Skeletal muscle tissue (tissue), 4 donors: ENCODE data around the gene CDH4. TPM values are rescaled to one million over a fixed set of nuclear protein-coding genes. Genes with fewer than 3 reads are reported as not detected.

ENCODE experiments used
- H3K27ac ChIP-seq: one replicate; pipeline ENCODE4 v1.7.0; 2013; ENCODE audit warnings: mild to moderate bottlenecking, low read depth, low read length, inconsistent platforms
- H3K27me3 ChIP-seq, 3 donors: one replicate each; pipeline ENCODE4 v1.7.0; 2013; ENCODE audit warnings: low read length in 3 of 3; ENCODE audit not compliant: control insufficient read depth in 3 of 3, insufficient read depth in 3 of 3
- H3K36me3 ChIP-seq, 3 donors: one replicate each; pipeline ENCODE4 v1.7.0; 2013; ENCODE audit warnings: low read length in 3 of 3; ENCODE audit not compliant: control insufficient read depth in 3 of 3, insufficient read depth in 3 of 3
- H3K4me1 ChIP-seq, 3 donors: one replicate each; pipeline ENCODE4 v1.7.0; 2013; ENCODE audit warnings: low read length in 3 of 3, mild to moderate bottlenecking in 3 of 3; ENCODE audit not compliant: control insufficient read depth in 3 of 3, insufficient read depth in 3 of 3
- H3K4me3 ChIP-seq, 3 donors: one replicate each; pipeline ENCODE4 v1.7.0; 2013; ENCODE audit warnings: low read length in 3 of 3
- H3K9ac ChIP-seq, 3 donors: one replicate each; pipeline ENCODE4 v1.7.0; 2013; ENCODE audit warnings: low read length in 3 of 3, mild to moderate bottlenecking in 3 of 3, moderate library complexity in 2 of 3, low read depth in 1 of 3
- H3K9me3 ChIP-seq, 3 donors: one replicate each; pipeline ENCODE4 v1.7.0; 2013; ENCODE audit warnings: low read length in 3 of 3; ENCODE audit not compliant: control insufficient read depth in 3 of 3
- total RNA-seq: library from RNA; depleted of rRNA; stranded (reverse); fragments of >200 nt; gene quantifications from one replicate; pipeline ENCODE4 v1.2.3, GENCODE V29; 2014
- donor health status: Osteomylitis.

CDH4 gene
- total RNA-seq, 1 donor from 2014 or later: 0.52 TPM

DNA sequence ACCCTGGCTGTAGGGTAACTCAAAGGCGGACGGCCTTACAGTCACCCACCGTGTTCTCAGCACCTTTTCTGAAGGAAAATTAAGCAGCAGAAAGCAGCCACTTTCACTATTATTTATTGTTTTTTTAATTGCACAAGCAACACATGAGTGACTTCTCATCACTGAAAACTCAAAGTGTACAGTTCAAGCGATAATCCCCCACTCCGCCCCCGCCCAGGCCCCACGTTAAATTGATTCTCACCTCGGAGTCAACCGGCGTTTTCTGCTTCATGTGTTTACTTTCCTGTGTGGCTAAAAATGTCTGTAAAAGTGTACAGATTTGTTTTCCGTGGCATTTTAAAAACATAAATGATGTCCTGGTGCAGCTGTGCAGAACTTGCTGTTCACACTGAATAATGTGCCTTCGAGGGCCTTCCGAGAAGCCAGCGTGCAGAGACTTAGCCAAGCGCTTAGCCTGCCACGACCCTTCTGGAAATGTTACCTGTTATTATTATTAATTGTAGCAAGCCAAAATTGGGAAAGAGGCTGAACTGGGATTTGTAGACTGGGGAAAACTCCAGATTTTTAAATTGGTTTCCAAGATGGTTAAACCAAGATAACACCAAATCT, 335.7 kb downstream of the CDH4 start:
- peaks cover 0 to 5% (median 3%) of the 10 kb centered on the region in 3 donors for H3K9me3 ChIP-seq
- H3K4me3 ChIP-seq: no peak overlapping the region
- no peak overlapping the region for H3K9ac ChIP-seq
- H3K36me3 ChIP-seq: no peaks in the 10 kb centered on the region
- peaks cover 0 to 5% (median 5%) of the 10 kb centered on the region in 3 donors for H3K27me3 ChIP-seq
- H3K4me1 ChIP-seq: no peaks in the 10 kb centered on the region
- H3K27ac ChIP-seq: no peak overlapping the region

GRCh38 chr20:61588411-61589385, 336.6 kb downstream of the CDH4 start:
- Histone ChIP-seq H3K9ac (no peak overlapping the region), H3K36me3 (no peaks in the 10 kb centered on the region)

DNA sequence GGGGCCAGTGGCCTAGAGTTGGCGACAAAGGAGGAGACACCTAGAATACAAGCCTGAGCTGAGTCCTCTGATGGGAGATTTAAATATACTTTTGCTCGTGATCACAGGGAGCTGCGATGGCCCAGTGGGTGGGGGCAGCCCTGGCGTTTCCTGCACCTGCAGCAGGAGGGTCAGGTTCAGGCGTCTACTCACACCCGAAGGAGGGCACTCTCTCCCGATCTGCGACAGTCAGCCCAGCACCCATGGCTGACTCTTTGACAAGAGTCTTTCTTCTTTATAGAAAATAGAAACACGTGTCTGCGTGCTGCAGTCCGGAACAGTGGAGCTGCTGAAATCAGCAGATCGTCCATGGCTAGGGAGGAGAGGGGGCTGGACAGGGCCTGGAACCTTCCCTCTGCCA, 338.2 kb downstream of the CDH4 start:
- Histone ChIP-seq H3K9ac (no peak overlapping the region), H3K27ac (no peak overlapping the region), H3K4me1 (no peaks in the 10 kb centered on the region), H3K4me3 (no peak overlapping the region), H3K9me3 (peaks cover 3 to 9% (median 5%) of the 10 kb centered on the region in 3 donors), H3K27me3 (peaks cover 0 to 2% (median 0%) of the 10 kb centered on the region in 3 donors), H3K36me3 (no peaks in the 10 kb centered on the region)

More at GRCh38 chr20:61588411-61589385, 336.6 kb downstream of the CDH4 start:
- H3K4me1 ChIP-seq: no peaks in the 10 kb centered on the region
- peaks cover 3 to 9% (median 3%) of the 10 kb centered on the region in 3 donors for H3K9me3 ChIP-seq
- H3K4me3 ChIP-seq: no peak overlapping the region
- no peak overlapping the region for H3K27ac ChIP-seq
- peaks cover 0 to 5% (median under 1%) of the 10 kb centered on the region in 3 donors for H3K27me3 ChIP-seq

DNA sequence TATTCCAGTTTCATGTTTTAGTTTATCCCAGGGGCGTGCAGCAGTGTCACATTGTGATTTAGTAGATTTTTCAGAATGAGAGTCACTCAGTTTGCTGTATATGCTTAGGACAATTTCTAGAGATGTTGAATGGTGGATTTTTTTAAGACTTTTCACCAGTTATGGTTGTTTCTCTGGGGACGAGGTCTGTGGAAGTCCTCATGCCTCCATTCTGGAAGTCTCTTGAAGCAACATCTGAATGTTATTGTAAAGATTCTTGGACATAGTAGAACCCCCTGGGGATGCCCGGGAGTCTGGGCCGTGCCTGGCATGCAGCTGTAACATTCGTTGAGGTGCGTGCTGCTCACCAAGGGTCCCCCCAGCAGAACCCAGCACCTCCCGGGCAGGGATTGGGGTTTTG, 341.5 kb downstream of the CDH4 start:
- Histone ChIP-seq H3K27ac (no peak overlapping the region), H3K9me3 (peaks cover 6 to 13% (median 8%) of the 10 kb centered on the region in 3 donors), H3K27me3 (peaks cover 0 to 2% (median 0%) of the 10 kb centered on the region in 3 donors), H3K36me3 (no peaks in the 10 kb centered on the region), H3K9ac (no peak overlapping the region), H3K4me3 (no peak overlapping the region), H3K4me1 (no peaks in the 10 kb centered on the region)

DNA sequence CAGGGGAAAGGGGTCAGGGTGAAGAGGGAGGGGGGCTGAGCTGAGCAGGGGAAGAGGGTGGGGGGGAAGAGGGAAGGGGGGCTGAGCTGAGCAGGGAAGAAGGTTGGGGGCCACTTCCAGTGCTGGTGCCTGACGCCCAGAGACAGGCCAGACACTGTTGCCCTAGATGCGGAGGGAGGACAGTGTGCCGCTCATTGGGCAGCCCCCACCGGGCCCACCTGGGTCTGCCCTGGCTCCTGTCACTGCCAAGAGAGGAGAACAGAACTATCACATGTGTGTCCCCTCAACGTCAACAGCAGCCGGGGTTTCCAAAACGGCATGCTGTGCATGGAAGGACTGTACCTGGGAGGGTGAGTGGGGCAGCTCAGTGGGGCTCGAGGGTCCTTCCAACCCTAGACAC, 342.1 kb downstream of the CDH4 start:
- Histone ChIP-seq H3K27ac (no peak overlapping the region), H3K36me3 (no peaks in the 10 kb centered on the region), H3K9me3 (peaks cover 6 to 13% (median 8%) of the 10 kb centered on the region in 3 donors), H3K27me3 (peaks cover 0 to 5% (median 0%) of the 10 kb centered on the region in 3 donors), H3K9ac (no peak overlapping the region), H3K4me3 (no peak overlapping the region), H3K4me1 (no peaks in the 10 kb centered on the region)

DNA sequence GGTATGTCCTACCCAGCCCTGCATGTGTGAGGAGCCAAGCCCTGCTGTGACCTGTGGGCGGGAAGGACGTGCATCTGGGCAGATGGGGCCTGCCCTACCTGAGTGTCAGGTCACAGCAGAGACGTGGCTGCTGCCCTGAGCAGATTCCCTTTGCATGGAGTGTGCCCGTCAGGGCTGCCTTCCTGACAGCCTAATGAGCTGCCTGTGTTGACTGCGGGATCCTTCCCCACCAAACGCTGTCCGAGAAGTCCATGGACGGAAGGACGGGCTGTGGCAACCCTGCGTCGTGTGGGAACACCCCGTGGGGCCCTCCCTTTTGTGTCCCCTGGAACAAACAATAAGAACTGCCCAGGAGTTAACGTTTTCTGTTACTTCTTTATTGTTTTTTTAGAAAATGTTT, 343.2 kb downstream of the CDH4 start:
- Histone ChIP-seq H3K4me3 (no peak overlapping the region), H3K36me3 (no peaks in the 10 kb centered on the region), H3K9ac (no peak overlapping the region), H3K27me3 (peaks cover 0 to 9% (median 3%) of the 10 kb centered on the region in 3 donors), H3K9me3 (peaks cover 6 to 13% (median 8%) of the 10 kb centered on the region in 3 donors), H3K4me1 (no peaks in the 10 kb centered on the region), H3K27ac (no peak overlapping the region)

GRCh38 chr20:61596687-61597330, 344.7 kb downstream of the CDH4 start:
- Histone ChIP-seq H3K4me1 (no peaks in the 10 kb centered on the region), H3K36me3 (no peaks in the 10 kb centered on the region), H3K27ac (no peak overlapping the region), H3K9me3 (peaks cover 6 to 13% (median 8%) of the 10 kb centered on the region in 3 donors), H3K4me3 (no peak overlapping the region), H3K9ac (no peak overlapping the region), H3K27me3 (peaks cover 0 to 14% (median 3%) of the 10 kb centered on the region in 3 donors)

DNA sequence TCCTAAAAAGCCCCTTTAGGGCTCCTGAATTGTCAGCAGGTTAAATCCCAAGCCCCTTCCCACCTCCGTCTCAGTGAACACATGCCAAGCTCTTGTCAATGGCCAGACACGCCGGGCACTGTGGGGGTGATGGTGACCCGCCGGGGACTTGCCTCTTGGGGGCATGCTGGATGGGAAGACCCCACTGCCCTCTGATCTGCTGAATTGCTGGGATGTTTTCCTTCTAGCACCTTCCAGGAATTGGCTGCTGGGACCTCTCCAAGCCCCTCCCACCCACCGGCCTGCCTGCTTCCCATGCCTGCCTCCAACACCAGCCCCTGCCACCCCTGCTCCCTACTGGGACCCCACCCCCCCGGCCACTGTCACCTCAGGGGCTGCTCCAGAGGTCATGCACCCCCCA, 345.9 kb downstream of the CDH4 start:
- Histone ChIP-seq H3K4me3 (no peak overlapping the region), H3K9me3 (peaks cover 4 to 10% (median 8%) of the 10 kb centered on the region in 3 donors), H3K4me1 (no peaks in the 10 kb centered on the region), H3K27me3 (peaks cover 0 to 14% (median 3%) of the 10 kb centered on the region in 3 donors), H3K36me3 (no peaks in the 10 kb centered on the region), H3K27ac (no peak overlapping the region), H3K9ac (no peak overlapping the region)

- H3K9me3 ChIP-seq: peaks cover 4 to 7% (median 6%) of the 10 kb centered on the region in 3 donors
- peaks cover 0 to 14% (median 3%) of the 10 kb centered on the region in 3 donors for H3K27me3 ChIP-seq
- no peak overlapping the region for H3K9ac ChIP-seq
- no peak overlapping the region for H3K4me3 ChIP-seq
- H3K4me1 ChIP-seq: no peaks in the 10 kb centered on the region
- no peaks in the 10 kb centered on the region for H3K36me3 ChIP-seq
- no peak overlapping the region for H3K27ac ChIP-seq
Observed at GRCh38 chr20:61598586-61598985, 346.5 kb downstream of the CDH4 start.
